GM19452 (cell line): ENCODE results near the gene MATK.

Source experiments
- ATAC-seq: cut with Tn5 transposase; IDR thresholded peaks from one replicate; pipeline ENCODE4 v1.9.1; 2021; ENCODE audit not compliant: unreplicated experiment

Gene MATK

DNA sequence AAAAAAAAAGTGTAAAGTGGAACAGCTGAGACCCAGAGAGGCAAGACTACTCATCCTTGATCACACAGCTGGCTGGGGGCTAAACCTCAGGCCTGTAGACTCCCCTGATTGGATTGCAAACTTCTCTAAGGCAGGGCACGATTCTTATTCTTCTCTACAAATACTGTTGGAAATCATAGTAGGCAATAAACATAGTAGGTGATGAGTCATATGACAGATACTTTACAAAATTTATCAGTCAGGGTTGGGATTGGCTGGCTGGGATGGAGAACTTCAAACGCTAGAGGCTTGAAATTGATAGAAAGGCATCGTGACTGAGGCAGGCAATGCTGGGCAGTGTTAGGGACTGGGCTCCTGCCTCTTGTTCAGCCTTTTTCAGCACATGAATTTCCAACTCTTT is 5.9 kb upstream of the MATK start:
- ATAC-seq, result no peak

DNA sequence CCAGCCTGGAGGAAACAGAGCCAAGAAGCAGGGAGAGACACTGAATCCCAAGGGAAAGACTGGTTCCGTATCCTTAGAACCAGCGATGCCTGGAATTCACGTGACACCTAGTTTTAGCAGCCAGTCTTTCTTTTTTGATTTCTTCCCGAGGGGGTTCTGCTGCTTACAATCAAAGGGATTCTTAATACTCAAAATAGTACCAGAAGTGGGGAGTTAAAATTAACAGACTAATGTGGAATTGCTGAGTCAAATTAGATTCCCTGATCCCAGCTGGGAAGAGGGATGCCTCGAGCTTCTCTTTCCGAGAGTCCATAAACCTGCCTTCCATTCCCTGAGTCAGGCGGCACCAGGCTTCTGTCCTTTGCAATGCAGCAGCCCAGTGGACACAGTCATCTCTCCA is 4.8 kb upstream of the MATK start:
- ATAC-seq, result no peak

DNA sequence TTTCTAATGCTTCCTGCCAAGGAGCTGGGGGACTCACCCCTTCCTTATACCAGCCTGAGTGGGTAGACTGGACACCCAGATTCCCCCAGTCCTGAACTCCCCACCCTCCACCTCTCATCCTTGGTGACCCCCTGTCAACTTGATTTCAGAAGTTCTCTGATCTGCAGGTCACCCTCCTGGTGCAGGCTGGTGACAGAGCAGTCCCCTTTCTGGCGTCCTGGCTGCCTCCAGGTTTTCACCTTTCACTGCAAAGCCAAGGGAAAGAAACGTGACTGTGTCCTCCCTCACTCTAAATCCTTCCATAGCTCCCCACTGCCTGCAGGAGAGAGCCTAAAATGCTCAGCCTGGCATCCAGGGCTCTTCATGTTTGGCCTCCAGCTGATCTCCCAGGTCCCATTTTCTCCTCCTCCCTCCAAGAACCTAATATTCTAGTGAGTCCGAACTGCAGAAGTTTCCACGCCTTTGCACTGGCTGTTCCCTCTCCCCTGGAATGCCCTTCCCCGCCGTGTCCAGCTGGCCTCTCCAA is 4.1 kb upstream of the MATK start:
- no peak for ATAC-seq

DNA sequence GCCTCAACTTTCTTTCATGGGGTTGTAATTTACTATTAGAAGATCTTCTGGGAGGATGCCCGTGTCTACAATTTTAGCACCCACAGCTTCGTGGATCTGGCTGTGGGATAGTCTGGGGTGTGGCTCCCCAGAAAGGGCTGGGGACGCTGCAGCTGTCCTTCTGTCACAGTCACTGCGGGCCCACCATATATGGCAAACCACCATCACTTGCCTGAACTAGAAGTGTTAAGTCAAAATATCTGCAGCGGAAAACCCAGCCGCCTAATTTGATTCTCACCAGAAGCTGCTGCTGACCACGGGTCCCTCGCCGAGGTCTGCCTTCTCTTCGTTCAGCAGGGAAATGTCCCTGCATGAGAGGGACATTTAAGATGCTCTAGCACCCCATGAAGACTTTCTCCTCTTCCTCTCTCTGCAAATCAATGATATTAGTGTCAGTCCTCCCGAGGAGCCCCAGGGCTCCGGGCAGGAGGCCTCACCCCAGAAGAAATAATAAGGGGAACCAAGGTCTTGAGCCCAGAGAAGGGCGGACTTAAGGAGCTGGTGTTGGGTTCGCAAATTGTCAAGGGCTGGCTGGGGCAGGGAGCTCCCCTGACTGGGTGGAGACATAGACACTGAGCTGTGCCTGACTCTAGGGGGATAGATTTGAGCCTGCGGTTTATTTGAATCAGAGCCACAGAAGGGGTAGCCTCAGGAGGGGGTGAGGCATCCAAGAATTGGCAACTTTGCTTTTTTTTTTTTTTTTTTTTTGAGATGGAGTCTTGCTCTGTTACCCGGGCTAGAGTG is 3.0 kb upstream of the MATK start:
- ATAC-seq, result no peak

DNA sequence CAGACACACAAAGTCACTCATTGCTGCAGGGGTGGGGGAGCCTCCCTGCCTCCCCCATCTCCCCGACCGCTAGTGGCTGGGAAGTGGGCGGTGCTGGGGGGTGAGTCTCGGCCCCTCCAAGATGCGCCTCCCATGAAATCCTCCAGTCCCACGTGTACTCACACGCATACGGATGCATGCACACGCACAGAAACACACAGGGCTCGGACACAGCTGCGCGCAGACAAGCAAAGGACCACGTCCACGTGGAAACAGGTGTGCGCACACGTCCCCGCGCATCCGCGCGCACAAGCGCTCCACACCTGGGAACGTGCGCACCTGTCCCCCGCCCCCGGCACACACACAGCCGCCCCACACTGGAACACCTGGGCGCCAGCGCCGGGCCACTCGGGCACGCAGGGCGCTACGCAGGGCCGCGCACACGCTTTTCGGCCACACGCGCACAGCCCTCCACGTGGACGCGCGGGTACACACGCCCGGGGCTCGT is 687 bp downstream of the MATK start:
- no peak for ATAC-seq

DNA sequence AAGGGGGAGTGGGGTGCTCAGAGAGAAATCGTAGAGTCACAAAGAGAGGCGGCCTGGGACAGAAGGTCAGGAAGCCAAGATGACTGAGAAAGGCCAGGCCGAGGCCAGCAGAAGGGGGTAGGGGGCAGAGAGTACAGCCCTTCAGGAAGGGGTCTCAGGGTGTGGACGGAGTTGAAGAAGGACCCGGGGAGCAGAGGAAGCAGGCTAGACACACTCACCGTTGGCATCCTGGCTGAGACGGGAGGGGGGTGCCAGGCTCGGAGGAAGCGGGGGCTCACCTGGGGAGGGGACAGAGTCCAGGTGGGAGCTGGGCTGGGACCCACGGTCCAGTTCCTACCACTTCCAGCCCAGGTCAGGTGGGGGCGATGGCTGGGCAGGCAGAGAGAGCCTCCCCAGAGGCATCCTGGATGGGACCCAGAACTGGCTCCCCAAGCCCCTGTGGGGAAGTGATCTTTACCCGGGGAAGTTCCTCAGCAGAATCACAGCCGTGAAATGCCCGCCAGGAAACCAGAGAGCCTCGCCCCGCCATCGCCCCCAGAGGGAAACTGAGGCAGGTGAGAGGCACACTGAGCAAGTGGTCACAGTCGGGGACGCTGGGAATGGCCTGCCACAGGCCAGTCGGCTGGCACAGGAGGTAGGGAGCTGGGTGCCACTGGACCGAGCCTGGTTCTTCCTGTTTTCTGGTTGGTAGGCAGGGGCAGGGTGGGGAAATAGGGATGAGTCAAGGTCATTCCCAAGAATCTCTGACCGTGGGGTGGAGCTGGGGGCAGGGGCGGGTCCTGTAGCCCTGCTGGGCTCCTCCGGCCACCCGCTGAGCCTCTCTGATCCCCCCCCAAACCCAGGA is 1.4 kb downstream of the MATK start:
- ATAC-seq, result no peak

DNA sequence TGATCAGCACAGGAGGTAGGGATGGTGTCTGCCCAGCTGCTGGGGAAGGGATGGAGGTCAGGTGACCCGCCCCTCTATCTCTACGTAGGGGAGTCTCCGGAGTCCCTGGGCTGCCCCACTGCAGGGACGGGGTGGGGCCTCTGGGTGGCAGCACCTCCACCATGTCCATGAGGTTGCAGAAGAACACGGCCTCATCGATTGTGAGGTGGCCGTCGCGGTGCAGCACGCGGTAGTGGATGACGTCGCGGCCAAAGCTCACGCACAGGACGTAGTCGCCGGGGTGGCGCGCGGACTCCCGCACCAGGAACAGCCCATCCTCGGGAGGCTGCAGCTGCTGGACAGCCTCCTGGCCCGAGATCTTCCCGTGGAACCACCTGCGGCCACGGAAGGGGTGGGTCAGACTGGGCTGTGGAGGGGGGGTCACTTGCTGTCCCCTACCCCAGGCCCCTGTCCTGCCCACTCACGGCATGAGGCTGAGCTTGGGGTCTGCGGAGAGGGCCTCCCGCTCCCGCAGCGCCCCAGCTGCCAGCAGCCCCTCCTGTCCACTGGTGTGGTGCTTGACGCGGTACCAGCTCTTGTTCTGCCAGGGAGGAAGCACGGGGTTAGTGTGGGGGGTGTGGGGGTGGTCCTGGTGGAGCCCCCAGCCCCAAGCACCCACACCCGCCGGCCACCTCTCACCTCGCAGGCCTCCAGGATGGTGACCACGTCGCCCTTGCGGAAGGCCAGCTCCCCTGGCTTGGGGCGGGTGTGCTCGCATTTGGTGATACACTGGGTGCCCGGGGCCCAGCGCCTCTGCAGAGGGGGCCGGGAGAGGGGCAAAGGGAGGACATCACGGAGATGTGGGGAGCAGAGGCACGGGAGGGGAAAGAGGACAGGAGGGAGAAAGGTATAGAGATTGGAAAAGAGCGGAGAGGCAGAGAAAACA is 2.3 kb downstream of the MATK start:
- ATAC-seq, result no peak

DNA sequence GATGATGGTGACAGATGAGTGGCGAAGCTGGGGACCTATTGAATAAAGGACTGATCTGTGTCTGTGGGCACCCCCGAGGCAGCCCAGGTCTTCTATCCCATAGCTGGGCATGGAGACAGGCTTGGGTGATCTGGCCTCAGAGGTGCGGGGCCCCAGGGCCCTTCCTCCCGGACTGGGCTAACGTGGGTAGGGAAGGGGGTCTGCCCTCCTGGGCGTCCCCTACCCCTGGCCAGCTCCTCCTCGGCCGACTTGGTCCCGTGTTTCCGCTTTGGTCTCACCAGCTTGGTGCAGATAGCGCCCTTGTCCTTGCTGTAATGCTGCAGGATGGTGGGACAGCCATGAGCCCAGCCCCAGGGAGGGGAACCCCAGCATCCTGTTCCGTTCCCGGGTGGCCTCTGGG is 3.3 kb downstream of the MATK start:
- no peak for ATAC-seq

DNA sequence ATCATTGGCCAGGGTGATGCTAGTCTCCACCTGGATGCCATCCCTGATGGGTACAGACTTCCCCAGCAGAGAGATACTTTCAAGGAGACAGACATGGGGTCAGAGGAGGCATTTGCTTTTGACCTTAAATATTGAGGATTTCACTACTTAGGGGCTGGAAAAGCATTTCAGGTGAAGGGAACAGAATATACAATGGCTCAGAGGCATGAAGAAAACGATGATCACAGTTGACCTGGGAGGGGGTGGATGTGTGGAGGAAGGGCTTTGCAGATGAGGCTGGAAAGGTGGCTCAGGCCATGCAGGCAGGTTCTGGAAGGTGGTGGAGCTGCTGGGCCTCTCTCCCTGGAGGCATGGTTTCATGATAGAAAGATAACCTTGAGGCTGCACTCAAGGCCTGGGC is 3.9 kb downstream of the MATK start:
- ATAC-seq, result no peak

DNA sequence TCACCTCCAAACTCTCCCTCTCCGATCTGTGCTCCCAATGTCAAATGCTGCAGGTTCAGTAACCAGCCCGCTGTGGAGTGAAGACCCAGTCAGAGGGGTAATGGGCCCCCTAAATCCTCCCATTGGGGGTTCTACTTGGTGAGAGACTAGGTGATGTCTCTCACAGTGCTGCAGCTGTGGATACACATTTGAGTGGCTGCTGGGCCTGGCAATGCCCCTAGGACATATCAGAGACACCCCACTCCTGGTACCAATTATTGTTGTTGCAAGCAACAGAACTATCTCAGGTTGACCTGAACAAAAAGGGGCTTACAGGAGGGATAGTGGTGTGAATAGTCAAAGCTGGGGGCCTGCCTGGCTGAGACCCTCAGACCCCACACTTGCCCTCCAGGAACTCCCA is 4.6 kb downstream of the MATK start:
- ATAC-seq, result no peak

DNA sequence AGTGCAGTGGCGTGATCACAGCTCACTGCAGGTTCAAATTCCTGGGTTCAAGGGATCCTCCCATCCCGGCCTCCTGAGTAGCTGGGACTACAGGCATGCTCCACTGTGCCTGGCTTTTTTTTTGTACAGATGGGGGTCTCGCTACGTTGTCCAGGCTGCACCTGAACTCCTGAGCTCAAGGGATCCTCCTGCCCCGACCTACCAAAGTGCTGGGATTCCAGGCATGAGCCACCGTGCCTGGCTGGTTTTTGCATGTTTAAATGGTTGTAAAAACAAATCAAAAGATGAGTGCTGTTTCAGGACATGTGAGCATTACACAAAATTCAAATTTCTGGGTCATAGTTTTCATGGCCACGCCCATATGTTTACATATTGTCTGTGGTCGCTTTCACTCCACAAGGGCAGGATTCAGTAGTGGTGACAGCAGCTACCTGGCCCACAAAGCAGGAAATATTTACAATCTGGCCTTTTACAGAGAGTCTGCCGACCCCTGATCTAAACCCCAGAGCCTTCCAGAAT is 5.3 kb downstream of the MATK start:
- ATAC-seq, result no peak

DNA sequence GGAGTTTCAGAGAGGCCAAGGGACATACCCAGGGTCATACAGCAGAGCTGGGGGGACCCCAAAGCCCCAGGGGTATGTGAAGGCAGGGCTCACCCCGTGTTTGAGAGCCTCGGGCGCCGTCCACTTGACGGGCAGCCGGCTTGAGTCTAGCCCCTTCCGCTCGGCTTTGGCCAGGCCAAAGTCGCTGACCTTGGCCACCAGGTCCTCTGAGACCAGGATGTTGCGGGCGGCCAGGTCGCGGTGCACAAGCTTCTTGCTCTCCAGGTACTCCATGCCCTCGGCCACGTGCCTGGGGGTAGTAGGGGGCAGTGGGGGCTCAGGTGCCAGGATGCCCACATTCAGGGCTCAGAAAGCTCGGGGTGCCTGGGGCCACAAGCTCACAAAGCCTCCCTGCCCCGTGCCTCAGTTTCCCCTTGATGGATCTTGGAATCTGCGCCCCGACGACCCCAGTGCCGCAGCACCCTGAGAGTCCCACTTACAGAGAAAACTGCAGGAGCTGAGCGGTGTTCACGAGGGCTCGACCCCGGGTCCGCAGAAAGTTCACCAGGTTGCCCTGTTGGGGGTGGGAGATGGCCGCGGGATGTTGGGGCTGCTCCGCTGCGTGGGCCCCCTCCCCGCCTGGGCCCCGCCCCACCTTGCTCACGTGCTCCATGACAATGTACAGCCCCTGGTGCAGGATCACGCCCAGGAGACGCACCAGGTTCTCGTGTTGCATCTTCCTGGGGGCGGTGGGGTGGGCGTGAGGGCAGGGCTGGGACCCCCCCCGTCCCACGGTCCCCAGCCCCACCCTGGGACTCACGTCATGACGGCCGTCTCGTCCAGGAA is 7.1 kb downstream of the MATK start:
- ATAC-seq, result no peak

DNA sequence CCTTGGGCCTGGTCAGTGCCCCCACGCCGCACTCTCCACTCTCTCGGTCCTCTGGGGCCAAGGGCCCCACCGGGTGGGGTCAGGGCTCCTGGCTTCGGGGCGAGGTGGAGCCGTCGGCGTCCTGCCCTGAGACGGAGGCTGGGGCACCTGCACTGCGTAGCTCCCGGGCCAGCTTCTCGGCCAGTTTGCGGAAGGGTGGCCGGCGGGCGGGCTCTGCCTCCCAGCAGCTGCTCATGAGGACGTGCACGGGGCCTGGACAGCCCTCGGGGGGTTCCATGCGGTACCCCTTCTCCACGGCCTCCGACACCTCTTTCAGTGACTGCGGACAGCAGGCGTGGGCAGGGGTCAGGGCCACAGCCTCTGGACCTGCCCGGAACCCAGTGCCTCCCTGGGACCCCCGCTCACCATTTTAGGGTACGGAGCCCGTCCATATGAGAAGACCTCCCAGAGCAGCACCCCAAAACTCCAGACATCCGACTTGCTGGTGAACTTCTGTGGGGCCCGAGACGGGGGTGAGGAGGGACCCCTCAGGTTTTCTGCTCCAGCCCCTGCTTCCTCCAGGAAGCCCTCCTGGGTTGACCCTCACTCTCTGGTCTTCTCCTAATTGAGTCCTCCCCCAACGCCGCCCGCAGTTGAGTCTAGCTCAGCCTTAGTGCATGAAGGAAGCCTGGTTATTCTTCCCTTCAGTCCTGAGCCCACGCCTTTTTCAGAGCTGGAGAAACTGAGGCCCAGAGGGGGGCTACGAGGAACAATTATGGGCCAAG is 7.9 kb downstream of the MATK start:
- no peak for ATAC-seq

DNA sequence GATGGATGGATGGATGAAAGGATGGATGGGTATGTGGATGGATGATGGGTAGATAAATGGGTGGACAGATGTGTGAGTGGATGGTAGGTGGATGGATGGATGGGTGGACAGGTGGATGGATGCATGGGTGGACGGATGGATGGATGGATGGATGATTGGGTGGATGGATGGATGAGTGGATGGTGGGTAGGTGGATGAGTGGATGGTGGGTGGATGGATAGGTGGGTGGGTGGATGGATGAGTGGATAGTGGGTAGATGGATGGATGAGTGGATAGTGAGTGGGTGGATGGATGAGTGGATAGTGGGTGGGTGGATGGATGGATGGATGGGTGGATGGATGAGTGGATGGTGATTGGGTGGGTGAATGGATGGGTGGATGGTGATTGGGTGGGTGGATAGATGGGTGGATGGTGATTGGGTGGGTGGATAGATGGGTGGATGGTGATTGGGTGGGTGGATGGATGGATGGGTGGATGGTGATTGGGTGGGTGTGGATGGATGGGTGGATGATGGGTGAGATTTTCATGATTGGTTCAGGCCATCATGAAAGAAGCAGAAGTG is 9.6 kb downstream of the MATK start:
- ATAC-seq, result no peak

DNA sequence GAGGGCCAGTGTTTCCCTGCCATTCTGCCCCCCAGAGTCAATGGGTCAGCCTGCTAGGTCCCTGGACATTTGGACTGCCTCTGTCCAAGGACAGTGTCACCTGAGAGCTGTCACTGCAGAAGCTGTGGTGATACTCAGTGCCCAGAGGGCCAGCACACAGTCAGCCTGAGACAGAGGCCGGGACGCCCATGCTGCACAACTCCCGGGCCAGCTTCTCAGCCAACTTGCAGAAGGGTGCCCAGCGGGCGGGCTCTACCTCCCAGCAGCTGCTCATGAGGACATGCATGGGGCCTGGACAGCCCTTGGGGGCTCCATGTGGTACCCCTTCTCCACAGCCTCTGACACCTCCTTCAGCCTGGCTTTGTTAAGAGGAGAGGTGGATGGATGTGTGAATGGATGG is 10.3 kb downstream of the MATK start:
- no peak for ATAC-seq

DNA sequence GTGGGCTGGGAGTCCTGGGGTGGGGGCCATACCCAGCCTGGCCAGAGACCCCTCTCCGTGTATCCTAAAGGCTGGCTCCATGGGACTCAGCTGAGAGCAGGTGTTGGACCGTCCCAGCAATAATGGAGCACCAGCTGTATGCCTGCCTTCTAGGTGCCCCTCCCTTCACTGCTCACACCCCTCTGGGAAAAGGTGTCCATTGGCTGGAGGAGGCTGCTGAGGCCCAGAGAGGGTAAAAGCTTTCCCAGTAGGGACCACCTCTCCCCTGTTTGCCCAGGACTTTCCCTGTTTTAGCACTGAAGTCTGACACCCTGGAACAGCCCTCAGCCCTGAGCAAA is 10.8 kb downstream of the MATK start:
- no peak for ATAC-seq

DNA sequence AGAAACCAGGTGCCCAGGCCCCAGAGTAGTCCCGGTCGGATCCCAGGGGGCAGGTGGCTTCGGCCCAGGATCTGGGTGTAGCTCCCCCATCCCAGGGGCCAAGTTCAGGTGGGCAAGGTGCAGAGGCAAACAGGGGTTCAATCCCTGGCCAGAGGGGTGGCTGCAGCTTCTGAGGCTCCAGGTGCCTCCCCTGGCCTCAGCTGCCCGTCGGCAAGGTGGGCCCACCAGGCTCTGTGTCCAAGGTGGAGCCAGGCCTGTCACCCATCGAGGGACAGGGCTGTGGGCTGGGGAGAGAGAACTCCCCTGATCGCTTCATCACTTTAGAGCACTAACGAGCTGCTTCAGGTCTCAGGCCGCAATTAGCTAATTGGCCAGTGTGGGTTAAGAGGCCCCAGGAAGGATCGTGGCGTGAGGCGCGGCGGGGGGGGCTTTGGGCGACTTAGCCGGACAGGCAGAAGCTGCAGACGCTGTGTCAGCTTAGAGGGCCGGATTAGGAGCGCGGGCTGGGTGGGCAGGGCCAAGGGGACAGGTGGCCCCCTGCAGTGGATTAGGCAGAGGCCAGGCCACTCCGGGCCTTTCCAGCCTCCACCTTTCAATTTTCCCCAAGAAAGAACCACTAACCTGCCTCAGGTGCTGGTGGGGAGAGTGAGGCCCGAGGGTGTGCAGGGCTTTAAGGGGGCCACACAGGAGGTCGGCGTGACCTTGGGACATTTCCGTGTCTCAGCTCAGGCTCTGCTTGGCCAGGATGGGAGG is 11.4 kb downstream of the MATK start:
- ATAC-seq, result no peak

DNA sequence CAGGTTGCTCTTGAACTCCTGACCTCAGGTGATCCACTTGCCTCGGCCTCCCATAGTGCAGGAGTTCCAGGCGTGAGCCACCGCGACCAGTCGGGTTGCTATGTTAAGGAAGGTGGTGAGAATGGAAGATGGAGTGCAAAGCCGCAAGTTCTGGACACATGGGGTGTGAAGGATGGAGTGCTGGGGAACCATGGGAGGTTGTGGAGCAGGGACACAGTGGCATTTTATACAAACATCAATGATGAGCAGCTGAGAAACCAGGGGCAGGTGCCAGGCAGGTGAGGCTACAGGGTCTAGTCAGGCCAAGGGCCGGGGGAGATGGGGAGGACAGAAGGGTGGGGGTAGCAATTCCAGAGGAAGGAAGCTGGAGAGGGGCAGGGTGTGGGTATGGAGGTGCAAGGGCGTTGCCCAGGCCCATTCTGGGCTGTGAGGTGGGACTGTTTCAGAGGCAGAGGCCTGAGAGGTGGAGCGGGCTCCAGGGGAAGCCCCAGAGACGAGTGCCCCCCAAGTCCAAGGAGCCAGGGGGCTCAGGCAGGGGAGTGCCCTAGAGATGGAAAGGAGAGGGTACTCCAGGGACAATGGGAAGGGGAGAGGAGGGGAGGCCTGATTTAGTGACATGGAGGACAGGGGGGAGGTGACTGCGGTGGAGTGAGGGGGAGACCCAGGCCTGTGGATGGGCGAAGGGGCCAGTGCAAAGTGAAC is 12.2 kb downstream of the MATK start:
- ATAC-seq, result no peak
